ENCODE results near the gene AGTPBP1. TPM values are rescaled to one million over a fixed set of nuclear protein-coding genes. Genes with fewer than 3 reads are reported as not detected.

Gene AGTPBP1
- total and polyA plus RNA-seq, 9 of the 15 experiments (the other 6 are each of a cell fraction or from before 2014, with no cell fraction given), result 1.4 to 7.9 (median 4.6) TPM

DNA sequence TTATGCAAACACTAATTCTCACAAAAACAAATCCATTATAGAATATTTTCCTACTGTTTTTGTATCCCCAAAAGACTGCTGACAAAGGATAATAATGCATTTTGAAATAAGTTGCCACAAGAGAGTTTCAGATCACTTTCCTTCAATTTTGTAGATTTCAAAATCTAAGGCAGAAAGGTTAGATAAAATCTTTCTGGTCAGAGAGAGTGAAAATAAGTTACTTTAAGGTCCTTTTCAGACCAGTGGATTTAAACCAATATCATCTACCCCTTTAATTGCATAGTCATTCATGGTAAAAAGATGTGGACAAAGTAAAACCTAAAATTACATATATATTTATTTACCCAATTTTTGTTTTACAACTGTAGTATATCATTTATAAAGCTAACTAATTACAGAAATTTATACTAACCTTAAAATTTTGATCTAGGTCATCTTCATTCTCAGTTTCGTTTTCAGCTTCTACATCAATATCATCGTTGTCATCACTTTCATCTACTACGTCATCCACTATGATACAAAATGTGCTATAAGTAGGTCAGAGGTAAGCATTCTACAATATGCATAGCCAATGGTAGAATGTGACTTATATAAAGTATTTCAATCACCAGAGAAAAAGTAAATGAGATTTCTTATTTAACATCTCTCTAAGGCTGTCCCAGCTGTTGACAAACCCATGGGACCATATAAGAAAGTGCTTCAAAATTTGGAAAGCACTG lies 95.7 kb downstream of the AGTPBP1 start (continued):
- TF ChIP-seq, protein P1, sequence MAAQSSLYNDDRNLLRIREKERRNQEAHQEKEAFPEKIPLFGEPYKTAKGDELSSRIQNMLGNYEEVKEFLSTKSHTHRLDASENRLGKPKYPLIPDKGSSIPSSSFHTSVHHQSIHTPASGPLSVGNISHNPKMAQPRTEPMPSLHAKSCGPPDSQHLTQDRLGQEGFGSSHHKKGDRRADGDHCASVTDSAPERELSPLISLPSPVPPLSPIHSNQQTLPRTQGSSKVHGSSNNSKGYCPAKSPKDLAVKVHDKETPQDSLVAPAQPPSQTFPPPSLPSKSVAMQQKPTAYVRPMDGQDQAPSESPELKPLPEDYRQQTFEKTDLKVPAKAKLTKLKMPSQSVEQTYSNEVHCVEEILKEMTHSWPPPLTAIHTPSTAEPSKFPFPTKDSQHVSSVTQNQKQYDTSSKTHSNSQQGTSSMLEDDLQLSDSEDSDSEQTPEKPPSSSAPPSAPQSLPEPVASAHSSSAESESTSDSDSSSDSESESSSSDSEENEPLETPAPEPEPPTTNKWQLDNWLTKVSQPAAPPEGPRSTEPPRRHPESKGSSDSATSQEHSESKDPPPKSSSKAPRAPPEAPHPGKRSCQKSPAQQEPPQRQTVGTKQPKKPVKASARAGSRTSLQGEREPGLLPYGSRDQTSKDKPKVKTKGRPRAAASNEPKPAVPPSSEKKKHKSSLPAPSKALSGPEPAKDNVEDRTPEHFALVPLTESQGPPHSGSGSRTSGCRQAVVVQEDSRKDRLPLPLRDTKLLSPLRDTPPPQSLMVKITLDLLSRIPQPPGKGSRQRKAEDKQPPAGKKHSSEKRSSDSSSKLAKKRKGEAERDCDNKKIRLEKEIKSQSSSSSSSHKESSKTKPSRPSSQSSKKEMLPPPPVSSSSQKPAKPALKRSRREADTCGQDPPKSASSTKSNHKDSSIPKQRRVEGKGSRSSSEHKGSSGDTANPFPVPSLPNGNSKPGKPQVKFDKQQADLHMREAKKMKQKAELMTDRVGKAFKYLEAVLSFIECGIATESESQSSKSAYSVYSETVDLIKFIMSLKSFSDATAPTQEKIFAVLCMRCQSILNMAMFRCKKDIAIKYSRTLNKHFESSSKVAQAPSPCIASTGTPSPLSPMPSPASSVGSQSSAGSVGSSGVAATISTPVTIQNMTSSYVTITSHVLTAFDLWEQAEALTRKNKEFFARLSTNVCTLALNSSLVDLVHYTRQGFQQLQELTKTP (IDR thresholded peaks at IDR 0.05; ENCODE audit: low read depth in 1 of 2, partially characterized antibody in 2 of 2), result no peak
- TF ChIP-seq, protein P2, sequence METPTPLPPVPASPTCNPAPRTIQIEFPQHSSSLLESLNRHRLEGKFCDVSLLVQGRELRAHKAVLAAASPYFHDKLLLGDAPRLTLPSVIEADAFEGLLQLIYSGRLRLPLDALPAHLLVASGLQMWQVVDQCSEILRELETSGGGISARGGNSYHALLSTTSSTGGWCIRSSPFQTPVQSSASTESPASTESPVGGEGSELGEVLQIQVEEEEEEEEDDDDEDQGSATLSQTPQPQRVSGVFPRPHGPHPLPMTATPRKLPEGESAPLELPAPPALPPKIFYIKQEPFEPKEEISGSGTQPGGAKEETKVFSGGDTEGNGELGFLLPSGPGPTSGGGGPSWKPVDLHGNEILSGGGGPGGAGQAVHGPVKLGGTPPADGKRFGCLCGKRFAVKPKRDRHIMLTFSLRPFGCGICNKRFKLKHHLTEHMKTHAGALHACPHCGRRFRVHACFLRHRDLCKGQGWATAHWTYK (CRISPR knock-in tag; IDR thresholded peaks at IDR 0.05), result no peak
- TF ChIP-seq, protein P3, sequence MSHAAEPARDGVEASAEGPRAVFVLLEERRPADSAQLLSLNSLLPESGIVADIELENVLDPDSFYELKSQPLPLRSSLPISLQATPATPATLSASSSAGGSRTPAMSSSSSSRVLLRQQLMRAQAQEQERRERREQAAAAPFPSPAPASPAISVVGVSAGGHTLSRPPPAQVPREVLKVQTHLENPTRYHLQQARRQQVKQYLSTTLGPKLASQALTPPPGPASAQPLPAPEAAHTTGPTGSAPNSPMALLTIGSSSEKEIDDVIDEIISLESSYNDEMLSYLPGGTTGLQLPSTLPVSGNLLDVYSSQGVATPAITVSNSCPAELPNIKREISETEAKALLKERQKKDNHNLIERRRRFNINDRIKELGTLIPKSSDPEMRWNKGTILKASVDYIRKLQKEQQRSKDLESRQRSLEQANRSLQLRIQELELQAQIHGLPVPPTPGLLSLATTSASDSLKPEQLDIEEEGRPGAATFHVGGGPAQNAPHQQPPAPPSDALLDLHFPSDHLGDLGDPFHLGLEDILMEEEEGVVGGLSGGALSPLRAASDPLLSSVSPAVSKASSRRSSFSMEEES (CRISPR knock-in tag; IDR thresholded peaks at IDR 0.05), result no peak
- TF ChIP-seq NFIC (IDR thresholded peaks at IDR 0.05) (no peak), OTX1 (CRISPR knock-in tag; IDR thresholded peaks at IDR 0.05) (no peak), MED1 (CRISPR knock-in tag; IDR thresholded peaks at IDR 0.05; ENCODE audit: borderline replicate concordance) (no peak), ZNF3 (CRISPR knock-in tag; IDR thresholded peaks at IDR 0.05) (no peak)
- TF ChIP-seq, protein P4, sequence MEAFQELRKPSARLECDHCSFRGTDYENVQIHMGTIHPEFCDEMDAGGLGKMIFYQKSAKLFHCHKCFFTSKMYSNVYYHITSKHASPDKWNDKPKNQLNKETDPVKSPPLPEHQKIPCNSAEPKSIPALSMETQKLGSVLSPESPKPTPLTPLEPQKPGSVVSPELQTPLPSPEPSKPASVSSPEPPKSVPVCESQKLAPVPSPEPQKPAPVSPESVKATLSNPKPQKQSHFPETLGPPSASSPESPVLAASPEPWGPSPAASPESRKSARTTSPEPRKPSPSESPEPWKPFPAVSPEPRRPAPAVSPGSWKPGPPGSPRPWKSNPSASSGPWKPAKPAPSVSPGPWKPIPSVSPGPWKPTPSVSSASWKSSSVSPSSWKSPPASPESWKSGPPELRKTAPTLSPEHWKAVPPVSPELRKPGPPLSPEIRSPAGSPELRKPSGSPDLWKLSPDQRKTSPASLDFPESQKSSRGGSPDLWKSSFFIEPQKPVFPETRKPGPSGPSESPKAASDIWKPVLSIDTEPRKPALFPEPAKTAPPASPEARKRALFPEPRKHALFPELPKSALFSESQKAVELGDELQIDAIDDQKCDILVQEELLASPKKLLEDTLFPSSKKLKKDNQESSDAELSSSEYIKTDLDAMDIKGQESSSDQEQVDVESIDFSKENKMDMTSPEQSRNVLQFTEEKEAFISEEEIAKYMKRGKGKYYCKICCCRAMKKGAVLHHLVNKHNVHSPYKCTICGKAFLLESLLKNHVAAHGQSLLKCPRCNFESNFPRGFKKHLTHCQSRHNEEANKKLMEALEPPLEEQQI (IDR thresholded peaks at IDR 0.05), result no peak
- TF ChIP-seq, protein P5, sequence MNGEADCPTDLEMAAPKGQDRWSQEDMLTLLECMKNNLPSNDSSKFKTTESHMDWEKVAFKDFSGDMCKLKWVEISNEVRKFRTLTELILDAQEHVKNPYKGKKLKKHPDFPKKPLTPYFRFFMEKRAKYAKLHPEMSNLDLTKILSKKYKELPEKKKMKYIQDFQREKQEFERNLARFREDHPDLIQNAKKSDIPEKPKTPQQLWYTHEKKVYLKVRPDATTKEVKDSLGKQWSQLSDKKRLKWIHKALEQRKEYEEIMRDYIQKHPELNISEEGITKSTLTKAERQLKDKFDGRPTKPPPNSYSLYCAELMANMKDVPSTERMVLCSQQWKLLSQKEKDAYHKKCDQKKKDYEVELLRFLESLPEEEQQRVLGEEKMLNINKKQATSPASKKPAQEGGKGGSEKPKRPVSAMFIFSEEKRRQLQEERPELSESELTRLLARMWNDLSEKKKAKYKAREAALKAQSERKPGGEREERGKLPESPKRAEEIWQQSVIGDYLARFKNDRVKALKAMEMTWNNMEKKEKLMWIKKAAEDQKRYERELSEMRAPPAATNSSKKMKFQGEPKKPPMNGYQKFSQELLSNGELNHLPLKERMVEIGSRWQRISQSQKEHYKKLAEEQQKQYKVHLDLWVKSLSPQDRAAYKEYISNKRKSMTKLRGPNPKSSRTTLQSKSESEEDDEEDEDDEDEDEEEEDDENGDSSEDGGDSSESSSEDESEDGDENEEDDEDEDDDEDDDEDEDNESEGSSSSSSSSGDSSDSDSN (IDR thresholded peaks at IDR 0.05; ENCODE audit: borderline replicate concordance in 1 of 2, low read depth in 2 of 2, low read length in 2 of 2), result no peak

All from K562 (cell line).